Measurements from ENCODE around the gene SMURF2. TPM values are rescaled to one million over a fixed set of nuclear protein-coding genes. Genes with fewer than 3 reads are reported as not detected.

SMURF2 gene
- 10 to 100 TPM in 1 of 3 donors, 1 to 10 TPM in 2; 4.0 to 13.0 (median 8.7) TPM for polyA plus RNA-seq

GRCh38 chr17:64661976-64662773 is at the start of gene SMURF2:
Gene SMURF2, minus strand, starts transcription at chr17:64662307. Its CDS starts 427 bp downstream, at chr17:64661880.
- WGBS, 3 donors, result 0 to 1% (median 0%) methylated on average over 48 to 91 of the region's 95 CpGs
- H3K27ac ChIP-seq (ENCODE audit: low read depth, low read length), result no peak within 1 kb of the TSS

- no peak overlapping the region for H3K27ac ChIP-seq (ENCODE audit: low read depth, low read length)
- 40 to 59% (median 55%) methylated on average over 4 of the region's 4 CpGs for WGBS, 3 donors
Observed at GRCh38 chr17:64709481-64709880, 47.4 kb upstream of the SMURF2 start.

GRCh38 chr17:64707050-64707591 is 45.0 kb upstream of the SMURF2 start:
- WGBS, 3 donors, result 11 to 22% (median 16%) methylated on average over 10 of the region's 10 CpGs
- no peak overlapping the region for H3K27ac ChIP-seq (ENCODE audit: low read depth, low read length)

GRCh38 chr17:64706224-64707049 is 44.3 kb upstream of the SMURF2 start:
- H3K27ac ChIP-seq (ENCODE audit: low read depth, low read length), result no peak overlapping the region
- WGBS, 3 donors, result 41 to 57% (median 52%) methylated on average over 8 of the region's 8 CpGs

- no peak overlapping the region for H3K27ac ChIP-seq (ENCODE audit: low read depth, low read length)
- WGBS, 3 donors, result 87 to 100% (median 96%) methylated on average over 2 of the region's 2 CpGs
Observed at GRCh38 chr17:64702815-64703214, 40.7 kb upstream of the SMURF2 start.

- H3K27ac ChIP-seq (ENCODE audit: low read depth, low read length), result no peak overlapping the region
- WGBS, 3 donors, result 65 to 91% (median 72%) methylated on average over 2 of the region's 2 CpGs
Observed at GRCh38 chr17:64698725-64699124, 36.6 kb upstream of the SMURF2 start.

GRCh38 chr17:64694207-64694606 is 32.1 kb upstream of the SMURF2 start:
- WGBS, 3 donors, result 31 to 56% (median 39%) methylated on average over 5 of the region's 5 CpGs
- no peak overlapping the region for H3K27ac ChIP-seq (ENCODE audit: low read depth, low read length)

- WGBS, 3 donors, result 68 to 91% (median 80%) methylated on average over 3 of the region's 3 CpGs
- H3K27ac ChIP-seq (ENCODE audit: low read depth, low read length), result no peak overlapping the region
Observed at GRCh38 chr17:64692187-64692586, 30.1 kb upstream of the SMURF2 start.

- 86 to 99% (median 98%) methylated on average over 4 of the region's 4 CpGs for WGBS, 3 donors
- H3K27ac ChIP-seq (ENCODE audit: low read depth, low read length), result no peak overlapping the region
Observed at GRCh38 chr17:64689106-64689505, 27.0 kb upstream of the SMURF2 start.

GRCh38 chr17:64688481-64688880 is 26.4 kb upstream of the SMURF2 start:
- 97 to 100% (median 98%) methylated on average over 5 of the region's 5 CpGs for WGBS, 3 donors
- no peak overlapping the region for H3K27ac ChIP-seq (ENCODE audit: low read depth, low read length)

GRCh38 chr17:64687961-64688360 is 25.9 kb upstream of the SMURF2 start:
- WGBS, 3 donors, result 80 to 90% (median 80%) methylated on average over 5 of the region's 5 CpGs
- H3K27ac ChIP-seq (ENCODE audit: low read depth, low read length), result no peak overlapping the region

GRCh38 chr17:64687376-64687775 is 25.3 kb upstream of the SMURF2 start:
- WGBS, 3 donors, result 74 to 98% (median 97%) methylated on average over 4 of the region's 4 CpGs
- H3K27ac ChIP-seq (ENCODE audit: low read depth, low read length), result no peak overlapping the region

- WGBS, 3 donors, result 88 to 98% (median 95%) methylated on average over 2 of the region's 2 CpGs
Observed at GRCh38 chr17:64686705-64687104, 24.6 kb upstream of the SMURF2 start.

GRCh38 chr17:64685705-64686104 is 23.6 kb upstream of the SMURF2 start:
- no peak overlapping the region for H3K27ac ChIP-seq (ENCODE audit: low read depth, low read length)
- WGBS, 3 donors, result 94 to 98% (median 97%) methylated on average over 9 of the region's 9 CpGs

More at GRCh38 chr17:64686705-64687104, 24.6 kb upstream of the SMURF2 start:
- H3K27ac ChIP-seq (ENCODE audit: low read depth, low read length), result no peak overlapping the region

- WGBS, 3 donors, result 73 to 95% (median 74%) methylated on average over 2 of the region's 2 CpGs
- no peak overlapping the region for H3K27ac ChIP-seq (ENCODE audit: low read depth, low read length)
Observed at GRCh38 chr17:64683796-64684195, 21.7 kb upstream of the SMURF2 start.

- 81 to 84% (median 83%) methylated on average over 12 of the region's 12 CpGs for WGBS, 3 donors
- H3K27ac ChIP-seq (ENCODE audit: low read depth, low read length), result no peak overlapping the region
Observed at GRCh38 chr17:64682261-64683181, 20.4 kb upstream of the SMURF2 start.

GRCh38 chr17:64679710-64680216 is 17.7 kb upstream of the SMURF2 start:
- 64 to 84% (median 67%) methylated on average over 10 of the region's 10 CpGs for WGBS, 3 donors
- no peak overlapping the region for H3K27ac ChIP-seq (ENCODE audit: low read depth, low read length)

GRCh38 chr17:64676763-64677162 is 14.7 kb upstream of the SMURF2 start:
- 61 to 63% (median 62%) methylated on average over 3 of the region's 3 CpGs for WGBS, 3 donors
- H3K27ac ChIP-seq (ENCODE audit: low read depth, low read length), result no peak overlapping the region

Data from adipose tissue (tissue), 3 donors.